Smooth muscle cell (in vitro differentiated cells): ENCODE results near the gene EP400. TPM values are rescaled to one million over a fixed set of nuclear protein-coding genes. Genes with fewer than 3 reads are reported as not detected.

ENCODE experiments used
- DNase-seq: peaks from one replicate; lab custom pipeline; 2025; ENCODE audit not compliant: unreplicated experiment; lab: John Stamatoyannopoulos, UW
- H2AFZ ChIP-seq: fragments of 200-600 bp; sonication (generic); 2 replicates; pipeline ENCODE4 v1.6.0; 2016; ENCODE audit warnings: antibody characterized with exemption, low read depth, mild to moderate bottlenecking
- H3F3A ChIP-seq: fragments of 200-600 bp; sonication (generic); 2 replicates; pipeline ENCODE4 v1.6.0; 2017; ENCODE audit warnings: antibody characterized with exemption, low read depth
- H3K27ac ChIP-seq: fragments of 200-600 bp; sonication (generic); 2 replicates; pipeline ENCODE4 v1.5.1; 2016; ENCODE audit warnings: low read depth, mild to moderate bottlenecking
- H3K27me3 ChIP-seq: fragments of 200-600 bp; sonication (generic); 2 replicates; pipeline ENCODE4 v1.6.1; 2016; ENCODE audit warnings: low read depth, mild to moderate bottlenecking
- H3K36me3 ChIP-seq: fragments of 200-600 bp; sonication (generic); 2 replicates; pipeline ENCODE4 v1.5.1; 2016; ENCODE audit warnings: low read depth
- H3K4me1 ChIP-seq: fragments of 200-600 bp; sonication (generic); 2 replicates; pipeline ENCODE4 v1.5.1; 2016; ENCODE audit warnings: low read depth
- H3K4me2 ChIP-seq: fragments of 200-600 bp; sonication (generic); 2 replicates; pipeline ENCODE4 v1.6.0; 2016; ENCODE audit warnings: mild to moderate bottlenecking
- H3K4me3 ChIP-seq: fragments of 200-600 bp; sonication (generic); 2 replicates; pipeline ENCODE4 v1.5.1; 2016; ENCODE audit warnings: mild to moderate bottlenecking
- H3K79me2 ChIP-seq: fragments of 200-600 bp; sonication (generic); 2 replicates; pipeline ENCODE4 v1.6.0; 2016; ENCODE audit warnings: low read depth, mild to moderate bottlenecking
- H3K9ac ChIP-seq: fragments of 200-600 bp; sonication (generic); 2 replicates; pipeline ENCODE4 v1.6.0; 2016; ENCODE audit warnings: low read depth
- H3K9me3 ChIP-seq: fragments of 200-600 bp; sonication (generic); replicated peaks from 2 replicates; pipeline ENCODE4 v1.5.1; 2016; ENCODE audit warnings: low read depth
- H4K20me1 ChIP-seq: fragments of 200-600 bp; sonication (generic); 2 replicates; pipeline ENCODE4 v1.6.0; 2016; ENCODE audit warnings: low read depth
- CTCF ChIP-seq: fragments of 200-600 bp; sonication (generic); IDR thresholded peaks from 2 replicates; pipeline ENCODE4 v1.5.1; 2017; ENCODE audit warnings: borderline replicate concordance, mild to moderate bottlenecking, antibody characterized with exemption; ENCODE audit not compliant: insufficient read depth, poor library complexity, severe bottlenecking
- WGBS: methylation state at CpG from one replicate; pipeline ENCODE4 v1.1.7; 2016; ENCODE audit warnings: low lambda C conversion rate; 5-methylcytosine and 5-hydroxymethylcytosine counted together
- polyA plus RNA-seq: library from polyadenylated mRNA; unstranded; fragments of >200 nt; fragmentation: Nextera tagmentation; extraction: Ambion mirVana; gene quantifications from 2 replicates; pipeline ENCODE4 v1.2.1, GENCODE V29; 2016
- total RNA-seq: library from RNA; depleted of rRNA; stranded (reverse); fragments of >200 nt; gene quantifications from 2 replicates; pipeline ENCODE4 v1.2.3, GENCODE V29; 2014

EP400 gene
- total and polyA plus RNA-seq, 2 experiments from 2014 or later: 6.6 to 13.6 TPM

DNA sequence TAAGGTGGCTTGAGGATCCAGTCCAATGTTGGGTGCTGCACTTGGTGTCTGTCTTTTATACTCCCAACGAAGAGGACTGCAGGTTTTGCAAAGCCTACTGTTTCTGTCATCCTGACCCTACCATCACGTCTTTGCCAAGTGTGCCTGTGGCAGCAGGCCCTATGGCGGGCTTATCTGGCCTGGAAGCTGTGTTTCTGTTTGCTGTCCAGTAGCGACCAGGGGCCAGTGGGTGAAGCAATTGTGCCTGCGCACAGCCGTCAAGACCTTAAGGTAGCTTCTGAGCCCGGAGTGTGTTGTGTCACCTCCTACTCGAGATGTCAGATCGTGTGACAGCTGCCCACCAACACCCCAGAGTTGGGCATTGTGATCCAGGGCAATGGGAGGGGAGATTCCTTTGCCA, 131.7 kb downstream of the EP400 start:
- 90% methylated on average over 9 of the region's 9 CpGs for WGBS

DNA sequence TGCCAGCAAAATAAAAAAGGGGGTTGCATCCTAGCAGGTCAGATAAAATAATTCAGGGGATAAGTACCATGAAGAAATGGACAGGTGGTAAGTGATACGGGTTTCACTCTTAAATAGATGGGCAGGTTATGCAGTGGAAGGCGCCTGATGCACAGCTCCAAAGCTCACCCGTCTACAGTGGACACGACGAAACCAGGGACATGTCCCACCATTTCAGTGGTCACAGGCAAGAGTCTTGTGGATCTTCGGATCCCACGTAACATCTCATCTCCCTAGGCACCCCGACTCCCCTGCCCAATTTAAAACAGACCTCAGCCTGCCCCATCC, 133.8 kb downstream of the EP400 start:
- H3K36me3 ChIP-seq: no peaks in the 10 kb centered on the region
- no peaks in the 10 kb centered on the region for H3F3A ChIP-seq
- H3K4me3 ChIP-seq: peak overlapping the region; percentile 93
- H3K9ac ChIP-seq: no peak overlapping the region
- no peak overlapping the region for H3K27ac ChIP-seq
- peaks cover 33% of the 10 kb centered on the region for H4K20me1 ChIP-seq
- 40% methylated on average over 8 of the region's 8 CpGs for WGBS
- no peak for DNase-seq
- no peaks in the 10 kb centered on the region for H3K27me3 ChIP-seq
- H3K4me1 ChIP-seq: peaks cover 10% of the 10 kb centered on the region
- H3K9me3 ChIP-seq: no peaks in the 10 kb centered on the region
- H3K79me2 ChIP-seq: peaks cover 30% of the 10 kb centered on the region
- H2AFZ ChIP-seq: no peak overlapping the region
- no peak for TF ChIP-seq CTCF
- peak overlapping the region; percentile 93 for H3K4me2 ChIP-seq

More for the DNA sequence above, 131.7 kb downstream of the EP400 start:
- no peak overlapping the region for H3K9ac ChIP-seq
- peaks cover 10% of the 10 kb centered on the region for H3K4me1 ChIP-seq
- no peak for DNase-seq
- no peak overlapping the region for H3K4me3 ChIP-seq
- no peaks in the 10 kb centered on the region for H3K36me3 ChIP-seq
- no peaks in the 10 kb centered on the region for H3F3A ChIP-seq
- H3K4me2 ChIP-seq: no peak overlapping the region
- H3K27me3 ChIP-seq: no peaks in the 10 kb centered on the region
- no peak overlapping the region for H2AFZ ChIP-seq
- no peak overlapping the region for H3K27ac ChIP-seq
- H3K9me3 ChIP-seq: no peaks in the 10 kb centered on the region
- TF ChIP-seq CTCF: no peak
- peaks cover 16% of the 10 kb centered on the region for H4K20me1 ChIP-seq
- peaks cover 18% of the 10 kb centered on the region for H3K79me2 ChIP-seq

- H3K4me3 ChIP-seq: peak overlapping the region; percentile 93
- H3K9me3 ChIP-seq: no peaks in the 10 kb centered on the region
- H3K4me1 ChIP-seq: peaks cover 10% of the 10 kb centered on the region
- peaks cover 33% of the 10 kb centered on the region for H4K20me1 ChIP-seq
- H3K27ac ChIP-seq: peak overlapping the region; percentile 52
- peaks cover 35% of the 10 kb centered on the region for H3K79me2 ChIP-seq
- DNase-seq: peak; percentile 83
- H3F3A ChIP-seq: no peaks in the 10 kb centered on the region
- peak overlapping the region; percentile 93 for H3K4me2 ChIP-seq
- H3K27me3 ChIP-seq: no peaks in the 10 kb centered on the region
- no peaks in the 10 kb centered on the region for H3K36me3 ChIP-seq
- H2AFZ ChIP-seq: no peak overlapping the region
- H3K9ac ChIP-seq: peak overlapping the region; percentile 99
- no peak for TF ChIP-seq CTCF
- WGBS: under 1% methylated on average over 46 of the region's 84 CpGs
Measured at GRCh38 chr12:132083941-132084620, 134.3 kb downstream of the EP400 start.
